Measurements from ENCODE around the gene MACIR. TPM values are rescaled to one million over a fixed set of nuclear protein-coding genes. Genes with fewer than 3 reads are reported as not detected.
A peak's percentile ranks its signal among the peaks of the same experiment; 100 is the strongest.

MACIR gene
- total RNA-seq, 1 donor from 2014 or later = 5.5 TPM

- H3K27ac ChIP-seq (replicated peaks) = peak overlapping the region; percentile 92
- intact Hi-C loops (cut with micrococcal nuclease) = no loop called here
- no peaks in the 10 kb centered on the region for H3K27me3 ChIP-seq (ENCODE audit: low read depth)
- no peaks in the 10 kb centered on the region for H3K9me3 ChIP-seq (replicated peaks)
- peaks cover 49% of the 10 kb centered on the region for H3K4me1 ChIP-seq
- TF ChIP-seq CTCF (IDR thresholded peaks at IDR 0.05; ENCODE audit: borderline replicate concordance) = no peak
- peak; percentile 57 for DNase-seq
- H3K36me3 ChIP-seq = no peaks in the 10 kb centered on the region
- H3K4me3 ChIP-seq = peak overlapping the region; percentile 96
Observed at GRCh38 chr5:103258957-103259704, 568 bp downstream of the MACIR start.

- Histone ChIP-seq H3K9me3 (replicated peaks) (no peaks in the 10 kb centered on the region), H3K36me3 (no peaks in the 10 kb centered on the region), H3K27ac (replicated peaks) (peak overlapping the region; percentile 92), H3K27me3 (ENCODE audit: low read depth) (no peaks in the 10 kb centered on the region), H3K4me1 (peaks cover 49% of the 10 kb centered on the region), H3K4me3 (peak overlapping the region; percentile 96)
- no peak for DNase-seq
- intact Hi-C loops (cut with micrococcal nuclease) = no loop called here
- no peak for TF ChIP-seq CTCF (IDR thresholded peaks at IDR 0.05; ENCODE audit: borderline replicate concordance)
Observed at GRCh38 chr5:103259705-103260355, 1.3 kb downstream of the MACIR start.

- no peak overlapping the region for H3K27ac ChIP-seq (replicated peaks)
- no peaks in the 10 kb centered on the region for H3K36me3 ChIP-seq
- peak overlapping the region; percentile 96 for H3K4me3 ChIP-seq
- intact Hi-C loops (cut with micrococcal nuclease) = no loop called here
- H3K27me3 ChIP-seq (ENCODE audit: low read depth) = no peaks in the 10 kb centered on the region
- H3K9me3 ChIP-seq (replicated peaks) = no peaks in the 10 kb centered on the region
- DNase-seq = no peak
- H3K4me1 ChIP-seq = peaks cover 49% of the 10 kb centered on the region
- TF ChIP-seq CTCF (IDR thresholded peaks at IDR 0.05; ENCODE audit: borderline replicate concordance) = no peak
Observed at GRCh38 chr5:103260951-103261350, 2.4 kb downstream of the MACIR start.

GRCh38 chr5:103262422-103262871, 3.9 kb downstream of the MACIR start:
- Histone ChIP-seq H3K4me1 (peaks cover 49% of the 10 kb centered on the region), H3K27ac (replicated peaks) (peak overlapping the region; percentile 28), H3K4me3 (no peak overlapping the region), H3K36me3 (no peaks in the 10 kb centered on the region), H3K27me3 (ENCODE audit: low read depth) (no peaks in the 10 kb centered on the region), H3K9me3 (replicated peaks) (no peaks in the 10 kb centered on the region)
- DNase-seq = no peak
- TF ChIP-seq CTCF (IDR thresholded peaks at IDR 0.05; ENCODE audit: borderline replicate concordance) = no peak
- intact Hi-C loops (cut with micrococcal nuclease) = no loop called here

GRCh38 chr5:103263054-103263453, 4.5 kb downstream of the MACIR start:
- no peak for DNase-seq
- peak overlapping the region; percentile 28 for H3K27ac ChIP-seq (replicated peaks)
- intact Hi-C loops (cut with micrococcal nuclease) = no loop called here

More at GRCh38 chr5:103263054-103263453, 4.5 kb downstream of the MACIR start:
- no peaks in the 10 kb centered on the region for H3K27me3 ChIP-seq (ENCODE audit: low read depth)
- no peaks in the 10 kb centered on the region for H3K36me3 ChIP-seq
- H3K9me3 ChIP-seq (replicated peaks) = no peaks in the 10 kb centered on the region
- no peak overlapping the region for H3K4me3 ChIP-seq
- TF ChIP-seq CTCF (IDR thresholded peaks at IDR 0.05; ENCODE audit: borderline replicate concordance) = no peak
- peaks cover 45% of the 10 kb centered on the region for H3K4me1 ChIP-seq
